HEK293 (cell line): ENCODE measurements around the gene MAPRE2.

Experiments
- CTCF ChIA-PET: fragments of 350-600 bp; formaldehyde crosslinking; extraction: SDS; loops from one replicate; lab custom pipeline; 2021; ENCODE audit warnings: antibody characterized with exemption; lab: Yijun Ruan, JAX
- POLR2A ChIA-PET: fragments of 300-600 bp; formaldehyde crosslinking; extraction: SDS; loops from one replicate; lab custom pipeline; 2020; ENCODE audit warnings: antibody characterized with exemption, inconsistent platforms; lab: Yijun Ruan, JAX
- H3K27ac ChIP-seq: fragments of 200-500 bp; sonication (Bioruptor generic); 2 replicates; pipeline ENCODE4 v1.5.1; 2014; ENCODE audit warnings: low read depth, low read length, control low read depth, inconsistent platforms; ENCODE audit errors: extremely low read depth
- H3K36me3 ChIP-seq, 2 experiments: fragments of 200-500 bp in 1 of 2; sonication (Bioruptor generic) in 1 of 2; 1 replicate in 1 of 2; 2 replicates in 1 of 2; pipeline ENCODE4 v1.5.1; 2014 to 2017; ENCODE audit warnings: inconsistent platforms in 2 of 2, low read length in 2 of 2; ENCODE audit not compliant: control insufficient read depth in 2 of 2, insufficient read depth in 1 of 2
- H3K4me1 ChIP-seq: fragments of 200-500 bp; sonication (Bioruptor generic); 2 replicates; pipeline ENCODE4 v1.5.1; 2014; ENCODE audit warnings: mild to moderate bottlenecking, low read length, inconsistent platforms; ENCODE audit not compliant: control insufficient read depth, insufficient read depth
- H3K4me3 ChIP-seq: 2 replicates; pipeline ENCODE4 v1.5.1; 2011; ENCODE audit warnings: low read depth, mild to moderate bottlenecking, control low read depth, low read length, moderate library complexity
- H3K9me3 ChIP-seq: fragments of 200-500 bp; sonication (Bioruptor generic); 2 replicates; pipeline ENCODE4 v1.5.1; 2014; ENCODE audit warnings: low read depth, low read length, inconsistent platforms; ENCODE audit not compliant: control insufficient read depth, insufficient read depth
- BCL11A ChIP-seq: fragments of 450-650 bp; formaldehyde crosslinking; IDR thresholded peaks from 2 replicates; pipeline ENCODE4 v1.5.1; 2016; ENCODE audit warnings: low read depth, missing biosample characterization, missing genetic modification characterization
- GLI2 ChIP-seq: fragments of 450-650 bp; formaldehyde crosslinking; IDR thresholded peaks from 2 replicates; pipeline ENCODE4; 2017; ENCODE audit warnings: missing biosample characterization, missing genetic modification characterization, low read depth, borderline replicate concordance
- KLF16 ChIP-seq: fragments of 450-650 bp; formaldehyde crosslinking; IDR thresholded peaks from 2 replicates; pipeline ENCODE4 v1.5.1; 2017; ENCODE audit warnings: missing biosample characterization, missing genetic modification characterization
- OVOL3 ChIP-seq: fragments of 450-650 bp; formaldehyde crosslinking; IDR thresholded peaks from 2 replicates; pipeline ENCODE4 v1.5.1; 2016; ENCODE audit warnings: missing biosample characterization, missing genetic modification characterization
- SP7 ChIP-seq: fragments of 450-650 bp; formaldehyde crosslinking; IDR thresholded peaks from 2 replicates; pipeline ENCODE4 v1.5.1; 2016; ENCODE audit warnings: missing biosample characterization, missing genetic modification characterization
- ZBTB21 ChIP-seq: fragments of 450-650 bp; formaldehyde crosslinking; IDR thresholded peaks from 2 replicates; pipeline ENCODE4 v1.5.1; 2017; ENCODE audit warnings: missing biosample characterization, missing genetic modification characterization
- ZBTB7A ChIP-seq: fragments of 450-650 bp; formaldehyde crosslinking; IDR thresholded peaks from 2 replicates; pipeline ENCODE4 v1.5.1; 2016; ENCODE audit warnings: low read depth, missing biosample characterization, missing genetic modification characterization
- ZNF10 ChIP-seq: fragments of 450-650 bp; formaldehyde crosslinking; IDR thresholded peaks from 2 replicates; pipeline ENCODE4 v1.5.1; 2017; ENCODE audit warnings: missing biosample characterization, missing genetic modification characterization
- ZNF112 ChIP-seq: fragments of 450-650 bp; formaldehyde crosslinking; IDR thresholded peaks from 2 replicates; pipeline ENCODE4 v1.5.0; 2017; ENCODE audit warnings: missing biosample characterization, missing genetic modification characterization
- ZNF133 ChIP-seq: fragments of 450-650 bp; formaldehyde crosslinking; IDR thresholded peaks from 2 replicates; pipeline ENCODE4 v1.5.1; 2016; ENCODE audit warnings: missing biosample characterization, missing genetic modification characterization
- ZNF138 ChIP-seq: fragments of 450-650 bp; formaldehyde crosslinking; IDR thresholded peaks from 2 replicates; pipeline ENCODE4 v1.5.1; 2016; ENCODE audit warnings: missing biosample characterization, missing genetic modification characterization, borderline replicate concordance
- ZNF223 ChIP-seq: fragments of 450-650 bp; formaldehyde crosslinking; IDR thresholded peaks from 2 replicates; pipeline ENCODE4 v1.5.1; 2016; ENCODE audit warnings: missing biosample characterization, missing genetic modification characterization
- ZNF311 ChIP-seq: fragments of 450-650 bp; formaldehyde crosslinking; IDR thresholded peaks from 2 replicates; pipeline ENCODE4 v1.5.1; 2017; ENCODE audit warnings: missing biosample characterization, missing genetic modification characterization, borderline replicate concordance
- ZNF426 ChIP-seq: fragments of 450-650 bp; formaldehyde crosslinking; IDR thresholded peaks from 2 replicates; pipeline ENCODE4 v1.5.1; 2017; ENCODE audit warnings: missing biosample characterization, missing genetic modification characterization, mild to moderate bottlenecking, inconsistent platforms, moderate library complexity
- ZNF571 ChIP-seq: fragments of 450-650 bp; formaldehyde crosslinking; IDR thresholded peaks from 2 replicates; pipeline ENCODE4 v1.5.0; 2017; ENCODE audit warnings: missing biosample characterization, missing genetic modification characterization
- ZNF670 ChIP-seq: fragments of 450-650 bp; formaldehyde crosslinking; IDR thresholded peaks from 2 replicates; pipeline ENCODE4 v1.5.1; 2016; ENCODE audit warnings: missing biosample characterization, missing genetic modification characterization, low read depth
- ZNF747 ChIP-seq: fragments of 450-650 bp; formaldehyde crosslinking; IDR thresholded peaks from 2 replicates; pipeline ENCODE4 v1.5.1; 2016; ENCODE audit warnings: missing biosample characterization, missing genetic modification characterization
- ZNF843 ChIP-seq: fragments of 450-650 bp; formaldehyde crosslinking; IDR thresholded peaks from 2 replicates; pipeline ENCODE4 v1.5.1; 2016; ENCODE audit warnings: missing biosample characterization, missing genetic modification characterization
- TF ChIP-seq, protein P1 (sequence below): fragments of 450-650 bp; formaldehyde crosslinking; IDR thresholded peaks from 2 replicates; pipeline ENCODE4 v1.5.1; 2017; ENCODE audit warnings: missing biosample characterization, missing genetic modification characterization
- TF ChIP-seq, protein P2 (sequence below): fragments of 450-650 bp; formaldehyde crosslinking; IDR thresholded peaks from 2 replicates; pipeline ENCODE4 v1.5.1; 2016; ENCODE audit warnings: missing biosample characterization, missing genetic modification characterization
- TF ChIP-seq, protein P3 (sequence below): fragments of 450-650 bp; formaldehyde crosslinking; IDR thresholded peaks from 2 replicates; pipeline ENCODE4 v1.5.1; 2016; ENCODE audit warnings: missing biosample characterization, missing genetic modification characterization
- TF ChIP-seq, protein P4 (sequence below): fragments of 450-650 bp; formaldehyde crosslinking; IDR thresholded peaks from 2 replicates; pipeline ENCODE4 v1.5.1; 2016; ENCODE audit warnings: missing biosample characterization, missing genetic modification characterization
- TF ChIP-seq, protein P5 (sequence below): fragments of 450-650 bp; formaldehyde crosslinking; IDR thresholded peaks from 2 replicates; pipeline ENCODE4 v1.5.1; 2016; ENCODE audit warnings: missing biosample characterization, missing genetic modification characterization
- TF ChIP-seq, protein P6 (sequence below): fragments of 450-650 bp; formaldehyde crosslinking; IDR thresholded peaks from 2 replicates; pipeline ENCODE4 v1.5.0; 2017; ENCODE audit warnings: missing biosample characterization, missing genetic modification characterization, borderline replicate concordance
- TF ChIP-seq, protein P7 (sequence below): fragments of 450-650 bp; formaldehyde crosslinking; IDR thresholded peaks from 2 replicates; pipeline ENCODE4 v1.5.1; 2016; ENCODE audit warnings: missing biosample characterization, missing genetic modification characterization, low read depth

Gene MAPRE2

DNA sequence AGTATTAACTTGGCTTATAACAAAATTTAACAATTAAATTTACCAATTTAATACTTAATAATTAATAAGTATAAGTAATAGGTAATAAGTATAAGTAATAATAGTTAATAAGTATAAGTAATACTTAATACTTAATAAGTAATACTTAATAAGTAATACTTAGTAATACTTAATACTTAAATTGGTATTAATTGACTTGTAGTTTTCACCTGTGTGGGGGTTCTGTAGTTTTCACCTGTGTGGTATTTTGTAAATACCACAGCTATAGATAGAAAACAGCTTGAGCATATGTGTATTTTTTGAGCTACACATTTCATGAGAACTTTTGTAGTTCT lies 55.4 kb downstream of the MAPRE2 start (continued):
- TF ChIP-seq ZNF133 (tag by site-specific recombination) = no peak
- TF ChIP-seq, protein P1, sequence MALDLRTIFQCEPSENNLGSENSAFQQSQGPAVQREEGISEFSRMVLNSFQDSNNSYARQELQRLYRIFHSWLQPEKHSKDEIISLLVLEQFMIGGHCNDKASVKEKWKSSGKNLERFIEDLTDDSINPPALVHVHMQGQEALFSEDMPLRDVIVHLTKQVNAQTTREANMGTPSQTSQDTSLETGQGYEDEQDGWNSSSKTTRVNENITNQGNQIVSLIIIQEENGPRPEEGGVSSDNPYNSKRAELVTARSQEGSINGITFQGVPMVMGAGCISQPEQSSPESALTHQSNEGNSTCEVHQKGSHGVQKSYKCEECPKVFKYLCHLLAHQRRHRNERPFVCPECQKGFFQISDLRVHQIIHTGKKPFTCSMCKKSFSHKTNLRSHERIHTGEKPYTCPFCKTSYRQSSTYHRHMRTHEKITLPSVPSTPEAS (tag by site-specific recombination) = no peak
- TF ChIP-seq, protein P2, sequence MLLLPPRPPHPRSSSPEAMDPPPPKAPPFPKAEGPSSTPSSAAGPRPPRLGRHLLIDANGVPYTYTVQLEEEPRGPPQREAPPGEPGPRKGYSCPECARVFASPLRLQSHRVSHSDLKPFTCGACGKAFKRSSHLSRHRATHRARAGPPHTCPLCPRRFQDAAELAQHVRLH (tag by site-specific recombination) = no peak
- no peak for TF ChIP-seq KLF16 (tag by site-specific recombination)
- no peak for TF ChIP-seq ZBTB7A (tag by site-specific recombination)
- no peak for TF ChIP-seq ZBTB21
- no peak for TF ChIP-seq GLI2
- TF ChIP-seq ZNF670 = no peak
- TF ChIP-seq ZNF311 (tag by site-specific recombination) = no peak

DNA sequence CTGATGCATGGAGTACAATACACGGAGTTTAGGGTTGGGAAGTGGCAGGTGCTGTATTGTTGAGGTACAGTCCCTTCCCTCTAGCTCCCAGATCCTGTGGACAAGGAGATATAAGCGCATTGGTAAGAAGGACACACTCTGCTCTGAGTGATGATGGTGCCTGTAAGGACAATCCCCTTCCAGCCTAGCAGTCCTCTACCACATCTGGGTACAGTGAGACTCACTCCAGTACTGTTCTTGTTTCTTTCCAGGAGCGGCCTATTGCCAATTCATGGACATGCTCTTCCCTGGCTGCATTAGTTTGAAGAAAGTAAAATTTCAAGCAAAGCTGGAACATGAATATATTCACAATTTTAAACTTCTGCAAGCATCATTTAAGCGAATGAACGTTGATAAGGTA lies 56.0 kb downstream of the MAPRE2 start:
- CTCF ChIA-PET = no interaction called here

More for the DNA sequence above, 56.0 kb downstream of the MAPRE2 start:
- POLR2A ChIA-PET = interaction anchor here (0.9 kb wide), 1 partner anchor 80 kb away, joined by 3 read pairs; no protein-coding TSS in a partner anchor
- Histone ChIP-seq H3K9me3 (no peaks in the 10 kb centered on the region), H3K4me3 (no peak overlapping the region), H3K4me1 (no peaks in the 10 kb centered on the region), H3K27ac (no peak overlapping the region), H3K36me3 (peaks cover 0 to 17% of the 10 kb centered on the region in 2 experiments; a peak in 1 of 3 replicates)
- TF ChIP-seq ZNF747 (no peak), ZNF571 (tag by site-specific recombination) (no peak), OVOL3 (tag by site-specific recombination) (no peak), BCL11A (tag by site-specific recombination) (no peak), ZNF10 (tag by site-specific recombination) (no peak), ZNF223 (tag by site-specific recombination) (no peak), ZNF138 (no peak), ZNF112 (tag by site-specific recombination) (no peak), ZNF843 (no peak), ZNF426 (tag by site-specific recombination) (no peak), SP7 (no peak)
- TF ChIP-seq, protein P3, sequence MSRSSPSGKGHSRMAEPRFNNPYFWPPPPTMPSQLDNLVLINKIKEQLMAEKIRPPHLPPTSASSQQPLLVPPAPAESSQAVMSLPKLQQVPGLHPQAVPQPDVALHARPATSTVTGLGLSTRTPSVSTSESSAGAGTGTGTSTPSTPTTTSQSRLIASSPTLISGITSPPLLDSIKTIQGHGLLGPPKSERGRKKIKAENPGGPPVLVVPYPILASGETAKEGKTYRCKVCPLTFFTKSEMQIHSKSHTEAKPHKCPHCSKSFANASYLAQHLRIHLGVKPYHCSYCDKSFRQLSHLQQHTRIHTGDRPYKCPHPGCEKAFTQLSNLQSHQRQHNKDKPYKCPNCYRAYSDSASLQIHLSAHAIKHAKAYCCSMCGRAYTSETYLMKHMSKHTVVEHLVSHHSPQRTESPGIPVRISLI (tag by site-specific recombination) = no peak
- TF ChIP-seq, protein P4, sequence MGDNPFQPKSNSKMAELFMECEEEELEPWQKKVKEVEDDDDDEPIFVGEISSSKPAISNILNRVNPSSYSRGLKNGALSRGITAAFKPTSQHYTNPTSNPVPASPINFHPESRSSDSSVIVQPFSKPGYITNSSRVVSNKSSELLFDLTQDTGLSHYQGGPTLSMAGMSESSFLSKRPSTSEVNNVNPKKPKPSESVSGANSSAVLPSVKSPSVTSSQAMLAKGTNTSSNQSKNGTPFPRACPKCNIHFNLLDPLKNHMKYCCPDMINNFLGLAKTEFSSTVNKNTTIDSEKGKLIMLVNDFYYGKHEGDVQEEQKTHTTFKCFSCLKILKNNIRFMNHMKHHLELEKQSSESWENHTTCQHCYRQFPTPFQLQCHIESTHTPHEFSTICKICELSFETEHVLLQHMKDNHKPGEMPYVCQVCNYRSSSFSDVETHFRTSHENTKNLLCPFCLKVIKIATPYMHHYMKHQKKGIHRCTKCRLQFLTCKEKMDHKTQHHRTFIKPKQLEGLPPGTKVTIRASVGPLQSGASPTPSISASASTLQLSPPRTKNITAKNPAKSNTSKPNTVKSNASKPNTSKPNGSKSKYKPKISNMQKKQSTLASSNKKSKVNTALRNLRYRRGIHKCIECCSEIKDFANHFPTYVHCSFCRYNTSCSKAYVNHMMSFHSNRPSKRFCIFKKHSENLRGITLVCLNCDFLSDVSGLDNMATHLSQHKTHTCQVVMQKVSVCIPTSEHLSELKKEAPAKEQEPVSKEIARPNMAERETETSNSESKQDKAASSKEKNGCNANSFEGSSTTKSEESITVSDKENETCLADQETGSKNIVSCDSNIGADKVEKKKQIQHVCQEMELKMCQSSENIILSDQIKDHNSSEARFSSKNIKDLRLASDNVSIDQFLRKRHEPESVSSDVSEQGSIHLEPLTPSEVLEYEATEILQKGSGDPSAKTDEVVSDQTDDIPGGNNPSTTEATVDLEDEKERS (tag by site-specific recombination) = no peak
- TF ChIP-seq, protein P5, sequence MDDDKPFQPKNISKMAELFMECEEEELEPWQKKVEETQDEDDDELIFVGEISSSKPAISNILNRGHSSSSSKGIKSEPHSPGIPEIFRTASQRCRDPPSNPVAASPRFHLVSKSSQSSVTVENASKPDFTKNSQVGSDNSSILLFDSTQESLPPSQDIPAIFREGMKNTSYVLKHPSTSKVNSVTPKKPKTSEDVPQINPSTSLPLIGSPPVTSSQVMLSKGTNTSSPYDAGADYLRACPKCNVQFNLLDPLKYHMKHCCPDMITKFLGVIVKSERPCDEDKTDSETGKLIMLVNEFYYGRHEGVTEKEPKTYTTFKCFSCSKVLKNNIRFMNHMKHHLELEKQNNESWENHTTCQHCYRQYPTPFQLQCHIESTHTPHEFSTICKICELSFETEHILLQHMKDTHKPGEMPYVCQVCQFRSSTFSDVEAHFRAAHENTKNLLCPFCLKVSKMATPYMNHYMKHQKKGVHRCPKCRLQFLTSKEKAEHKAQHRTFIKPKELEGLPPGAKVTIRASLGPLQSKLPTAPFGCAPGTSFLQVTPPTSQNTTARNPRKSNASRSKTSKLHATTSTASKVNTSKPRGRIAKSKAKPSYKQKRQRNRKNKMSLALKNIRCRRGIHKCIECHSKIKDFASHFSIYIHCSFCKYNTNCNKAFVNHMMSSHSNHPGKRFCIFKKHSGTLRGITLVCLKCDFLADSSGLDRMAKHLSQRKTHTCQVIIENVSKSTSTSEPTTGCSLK (tag by site-specific recombination) = no peak
- TF ChIP-seq, protein P6, sequence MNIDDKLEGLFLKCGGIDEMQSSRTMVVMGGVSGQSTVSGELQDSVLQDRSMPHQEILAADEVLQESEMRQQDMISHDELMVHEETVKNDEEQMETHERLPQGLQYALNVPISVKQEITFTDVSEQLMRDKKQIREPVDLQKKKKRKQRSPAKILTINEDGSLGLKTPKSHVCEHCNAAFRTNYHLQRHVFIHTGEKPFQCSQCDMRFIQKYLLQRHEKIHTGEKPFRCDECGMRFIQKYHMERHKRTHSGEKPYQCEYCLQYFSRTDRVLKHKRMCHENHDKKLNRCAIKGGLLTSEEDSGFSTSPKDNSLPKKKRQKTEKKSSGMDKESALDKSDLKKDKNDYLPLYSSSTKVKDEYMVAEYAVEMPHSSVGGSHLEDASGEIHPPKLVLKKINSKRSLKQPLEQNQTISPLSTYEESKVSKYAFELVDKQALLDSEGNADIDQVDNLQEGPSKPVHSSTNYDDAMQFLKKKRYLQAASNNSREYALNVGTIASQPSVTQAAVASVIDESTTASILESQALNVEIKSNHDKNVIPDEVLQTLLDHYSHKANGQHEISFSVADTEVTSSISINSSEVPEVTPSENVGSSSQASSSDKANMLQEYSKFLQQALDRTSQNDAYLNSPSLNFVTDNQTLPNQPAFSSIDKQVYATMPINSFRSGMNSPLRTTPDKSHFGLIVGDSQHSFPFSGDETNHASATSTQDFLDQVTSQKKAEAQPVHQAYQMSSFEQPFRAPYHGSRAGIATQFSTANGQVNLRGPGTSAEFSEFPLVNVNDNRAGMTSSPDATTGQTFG (tag by site-specific recombination) = no peak
- TF ChIP-seq, protein P7, sequence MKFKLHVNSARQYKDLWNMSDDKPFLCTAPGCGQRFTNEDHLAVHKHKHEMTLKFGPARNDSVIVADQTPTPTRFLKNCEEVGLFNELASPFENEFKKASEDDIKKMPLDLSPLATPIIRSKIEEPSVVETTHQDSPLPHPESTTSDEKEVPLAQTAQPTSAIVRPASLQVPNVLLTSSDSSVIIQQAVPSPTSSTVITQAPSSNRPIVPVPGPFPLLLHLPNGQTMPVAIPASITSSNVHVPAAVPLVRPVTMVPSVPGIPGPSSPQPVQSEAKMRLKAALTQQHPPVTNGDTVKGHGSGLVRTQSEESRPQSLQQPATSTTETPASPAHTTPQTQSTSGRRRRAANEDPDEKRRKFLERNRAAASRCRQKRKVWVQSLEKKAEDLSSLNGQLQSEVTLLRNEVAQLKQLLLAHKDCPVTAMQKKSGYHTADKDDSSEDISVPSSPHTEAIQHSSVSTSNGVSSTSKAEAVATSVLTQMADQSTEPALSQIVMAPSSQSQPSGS = no peak
